H1 (cell line): ENCODE data around the gene ATP5ME. TPM values are rescaled to one million over a fixed set of nuclear protein-coding genes. Genes with fewer than 3 reads are reported as not detected.

Experiments used
- CTCF ChIA-PET: fragments of 300-600 bp; sonication (Branson Sonifier 250); formaldehyde crosslinking; loops from one replicate; lab custom pipeline; 2021; ENCODE audit not compliant: partially characterized antibody; lab: Charles Lee
- POLR2A ChIA-PET: fragments of 300-600 bp; sonication (Branson Sonifier 250); formaldehyde crosslinking; loops from one replicate; lab custom pipeline; 2021; ENCODE audit warnings: inconsistent platforms; ENCODE audit not compliant: partially characterized antibody; lab: Charles Lee
- DNase-seq, 2 experiments: peaks; one replicate each; pipeline versions ENCODE4 v3.0.0 to v3.0.0-alpha.2; 2010 to 2022; ENCODE audit warnings: low spot score in 2 of 2, low read depth in 1 of 2, mixed read lengths in 1 of 2
- FAIRE-seq: peaks from 2 replicates; lab custom pipeline; 2011; peaks lifted over from hg19 to GRCh38; lab: Jason Lieb, UNC
- H2AFZ ChIP-seq: 2 replicates; pipeline ENCODE4 v1.8.1; 2012; ENCODE audit warnings: low read length, inconsistent platforms
- H2AK5ac ChIP-seq: 2 replicates; pipeline ENCODE4 v1.6.1; 2013; ENCODE audit warnings: low read depth, low read length
- H2BK120ac ChIP-seq: replicated peaks from 2 replicates; pipeline ENCODE3; 2013; ENCODE audit warnings: low read depth, low read length, inconsistent platforms
- H2BK12ac ChIP-seq: 2 replicates; pipeline ENCODE4 v1.6.1; 2013; ENCODE audit warnings: low read depth, low read length
- H2BK15ac ChIP-seq: 2 replicates; pipeline ENCODE4 v1.6.1; 2013; ENCODE audit warnings: low read length
- H2BK20ac ChIP-seq: 2 replicates; pipeline ENCODE4 v1.6.1; 2013; ENCODE audit warnings: low read length
- H2BK5ac ChIP-seq: 2 replicates; pipeline ENCODE4 v1.6.1; 2013; ENCODE audit warnings: low read depth, low read length
- H3K14ac ChIP-seq: 2 replicates; pipeline ENCODE4 v1.6.1; 2013; ENCODE audit warnings: inconsistent platforms; ENCODE audit not compliant: insufficient read length
- H3K18ac ChIP-seq: 2 replicates; pipeline ENCODE4 v1.6.1; 2013; ENCODE audit warnings: low read length; ENCODE audit errors: extremely low read depth
- H3K23ac ChIP-seq: 2 replicates; pipeline ENCODE4 v1.6.1; 2013; ENCODE audit warnings: inconsistent platforms; ENCODE audit not compliant: insufficient read length
- H3K23me2 ChIP-seq: 2 replicates; pipeline ENCODE4 v1.6.1; 2013; ENCODE audit warnings: low read depth, low read length
- H3K27ac ChIP-seq: 2 replicates; pipeline ENCODE4 v1.6.1; 2011; ENCODE audit warnings: low read depth, low read length, inconsistent platforms
- H3K27me3 ChIP-seq, 4 experiments: replicated peaks in 1 of 4; 1 replicate in 1 of 4; 2 replicates in 3 of 4; pipeline versions ENCODE4 v1.6.1 to v1.8.1; 2011 to 2013; ENCODE audit warnings: low read length in 3 of 4, mild to moderate bottlenecking in 3 of 4, inconsistent platforms in 2 of 4, mixed read lengths in 2 of 4, moderate library complexity in 1 of 4; ENCODE audit not compliant: control insufficient read depth in 3 of 4, insufficient read depth in 3 of 4; ENCODE audit errors: extremely low read depth in 1 of 4
- H3K36me3 ChIP-seq, 4 experiments: 2 replicates each; pipeline versions ENCODE4 v1.6.1 to v1.8.1; 2011 to 2013; ENCODE audit warnings: mild to moderate bottlenecking in 4 of 4, low read length in 3 of 4, moderate library complexity in 2 of 4, control low read depth in 1 of 4, inconsistent platforms in 1 of 4; ENCODE audit not compliant: insufficient read depth in 4 of 4, control insufficient read depth in 2 of 4
- H3K4ac ChIP-seq: replicated peaks from 2 replicates; pipeline ENCODE3; 2013; ENCODE audit warnings: low read length, low read depth, mixed read lengths, inconsistent platforms; ENCODE audit not compliant: insufficient read length
- H3K4me1 ChIP-seq, 4 experiments: replicated peaks in 1 of 4; 1 replicate in 1 of 4; 2 replicates in 3 of 4; pipeline versions ENCODE4 v1.6.1 to v1.8.1; 2011 to 2013; ENCODE audit warnings: low read length in 3 of 4, inconsistent platforms in 2 of 4, mixed read lengths in 1 of 4; ENCODE audit not compliant: insufficient read depth in 4 of 4, control insufficient read depth in 3 of 4
- H3K4me2 ChIP-seq, 2 experiments: 2 replicates each; pipeline versions ENCODE4 v1.6.1 to v1.8.1; 2011 to 2013; ENCODE audit warnings: low read depth in 2 of 2, low read length in 2 of 2, control low read depth in 1 of 2, inconsistent platforms in 1 of 2, mild to moderate bottlenecking in 1 of 2; ENCODE audit not compliant: insufficient read depth in 1 of 2
- H3K4me3 ChIP-seq, 4 experiments: fragments of 200-600, 300-600 bp in 1 of 4; sonication (generic), shearing (Covaris generic), sonication (Bioruptor Twin) in 1 of 4; 2 replicates each; pipeline versions ENCODE4 v1.5.1 to v1.8.1; 2011 to 2016; ENCODE audit warnings: low read length in 4 of 4, low read depth in 3 of 4, control low read depth in 2 of 4, inconsistent platforms in 2 of 4, mild to moderate bottlenecking in 2 of 4, mixed read lengths in 1 of 4, moderate library complexity in 1 of 4; ENCODE audit not compliant: insufficient read depth in 2 of 4; ENCODE audit errors: extremely low read depth in 1 of 4
- H3K56ac ChIP-seq: replicated peaks from 2 replicates; pipeline ENCODE3; 2013; ENCODE audit warnings: low read depth, mild to moderate bottlenecking, mixed read lengths, low read length, inconsistent platforms; ENCODE audit not compliant: insufficient read length
- H3K79me1 ChIP-seq: 2 replicates; pipeline ENCODE4 v1.6.1; 2013; ENCODE audit warnings: low read depth, low read length, control low read depth
- H3K79me2 ChIP-seq, 2 experiments: 2 replicates each; pipeline versions ENCODE4 v1.6.1 to v1.8.1; 2012 to 2013; ENCODE audit warnings: low read length in 2 of 2, mild to moderate bottlenecking in 2 of 2, inconsistent platforms in 1 of 2; ENCODE audit not compliant: insufficient read depth in 2 of 2, control insufficient read depth in 1 of 2
- H3K9ac ChIP-seq, 4 experiments: replicated peaks in 1 of 4; 1 replicate in 1 of 4; 2 replicates in 3 of 4; pipeline versions ENCODE4 v1.6.1 to v1.8.1; 2011 to 2013; ENCODE audit warnings: low read depth in 3 of 4, low read length in 3 of 4, control low read depth in 2 of 4, mild to moderate bottlenecking in 2 of 4, moderate library complexity in 2 of 4, inconsistent platforms in 1 of 4; ENCODE audit errors: extremely low read depth in 1 of 4
- H3K9me3 ChIP-seq, 2 experiments: 2 replicates each; pipeline versions ENCODE4 v1.6.1 to v1.8.1; 2012 to 2013; ENCODE audit warnings: mild to moderate bottlenecking in 2 of 2, moderate library complexity in 2 of 2, control low read depth in 1 of 2, inconsistent platforms in 1 of 2, low read depth in 1 of 2, low read length in 1 of 2, mixed read lengths in 1 of 2; ENCODE audit not compliant: insufficient read depth in 2 of 2
- H4K20me1 ChIP-seq, 2 experiments: replicated peaks in 1 of 2; 2 replicates each; pipeline versions ENCODE3 to v1.8.1; 2011 to 2013; ENCODE audit warnings: inconsistent platforms in 2 of 2, low read length in 2 of 2, mild to moderate bottlenecking in 1 of 2; ENCODE audit not compliant: insufficient read depth in 2 of 2, control insufficient read depth in 1 of 2
- H4K5ac ChIP-seq: 2 replicates; pipeline ENCODE4 v1.6.1; 2013; ENCODE audit warnings: low read length, low read depth, mixed read lengths, inconsistent platforms; ENCODE audit not compliant: insufficient read length
- H4K8ac ChIP-seq: 2 replicates; pipeline ENCODE4 v1.8.0; 2013; ENCODE audit warnings: mild to moderate bottlenecking, moderate library complexity, low read length, inconsistent platforms; ENCODE audit not compliant: insufficient read depth; ENCODE audit errors: extremely low read depth
- H4K91ac ChIP-seq: replicated peaks from 2 replicates; pipeline ENCODE3; 2013; ENCODE audit warnings: low read length, mixed read lengths, inconsistent platforms; ENCODE audit not compliant: insufficient read length
- CBX5 ChIP-seq: fragments of 300-800, 300-1000 bp; sonication (generic); IDR thresholded peaks from 2 replicates; pipeline ENCODE4 v1.7.1; 2016; ENCODE audit warnings: antibody characterized with exemption, low read length, low read depth
- CEBPB ChIP-seq: IDR thresholded peaks from 2 replicates; pipeline ENCODE4 v1.6.1; 2012; ENCODE audit warnings: low read depth, low read length
- CTCF ChIP-seq, 3 experiments: IDR thresholded peaks; 1 replicate in 2 of 3; 2 replicates in 1 of 3; pipeline versions ENCODE4 v1.5.1 to v1.6.1; 2011; ENCODE audit warnings: low read length in 3 of 3, mild to moderate bottlenecking in 3 of 3, inconsistent platforms in 2 of 3, low read depth in 1 of 3, moderate library complexity in 1 of 3; ENCODE audit not compliant: insufficient read depth in 1 of 3; ENCODE audit errors: control extremely low read depth in 1 of 3
- JUND ChIP-seq: IDR thresholded peaks from 2 replicates; pipeline ENCODE4 v1.6.1; 2011; ENCODE audit warnings: mild to moderate bottlenecking, improper control_type of control experiment, low read length
- MAFK ChIP-seq: IDR thresholded peaks from 2 replicates; pipeline ENCODE4 v1.6.1; 2012; ENCODE audit warnings: low read depth, mild to moderate bottlenecking, improper control_type of control experiment, low read length
- PHF8 ChIP-seq: fragments of 200-600 bp; sonication (generic); conservative IDR thresholded peaks from 2 replicates; pipeline ENCODE4 v1.7.1; 2012; ENCODE audit warnings: low read depth, mild to moderate bottlenecking, inconsistent platforms, low read length, moderate library complexity
- POLR2A ChIP-seq, 2 experiments: IDR thresholded peaks; 1 replicate in 1 of 2; 2 replicates in 1 of 2; pipeline ENCODE4 v1.6.1; 2011; ENCODE audit warnings: low read depth in 2 of 2, low read length in 2 of 2, mild to moderate bottlenecking in 2 of 2; ENCODE audit errors: control extremely low read depth in 1 of 2
- SAP30 ChIP-seq: fragments of 300-600 bp; sonication (generic); IDR thresholded peaks from 2 replicates; pipeline ENCODE4 v1.7.1; 2012; ENCODE audit warnings: low read length, moderate library complexity, mild to moderate bottlenecking, inconsistent platforms; ENCODE audit not compliant: insufficient read depth, insufficient replicate concordance
- SRF ChIP-seq: IDR thresholded peaks from 2 replicates; pipeline ENCODE4 v1.6.1; 2011; ENCODE audit warnings: mild to moderate bottlenecking, low read depth, low read length, moderate library complexity
- WGBS, 2 experiments: shearing (Covaris generic) in 1 of 2; methylation state at CpG; one replicate each; pipeline versions ENCODE4 v1.1.6 to v1.1.7; 2013 to 2015; ENCODE audit warnings: low lambda C conversion rate in 2 of 2, mixed read lengths in 2 of 2, inconsistent platforms in 1 of 2, low coverage in 1 of 2, missing lambda C conversion rate in 1 of 2; ENCODE audit not compliant: insufficient replicate concordance in 2 of 2, insufficient coverage in 1 of 2, insufficient read length in 1 of 2; ENCODE audit errors: extremely low coverage in 1 of 2, missing lambda C conversion rate in 1 of 2; 5-methylcytosine and 5-hydroxymethylcytosine counted together
- polyA plus RNA-seq, 7 experiments: library from polyadenylated mRNA; depleted of rRNA in 3 of 7; stranded (reverse) in 5 of 7; unstranded in 2 of 7; fragments of >200 nt in 5 of 7; fragments of 200-250 nt in 2 of 7; gene quantifications; 1 replicate in 5 of 7; 2 replicates in 1 of 7; 4 replicates in 1 of 7; pipeline versions ENCODE4 v1.2.1 to v1.2.3, GENCODE V29; 2011 to 2013; ENCODE audit warnings: missing spikeins in 2 of 7, mixed read lengths in 2 of 7
- total RNA-seq: library from RNA; stranded (reverse); fragmentation: NEBNext Ultra II Directional; extraction: Animal tissue kit (Norgen Biotek cat#: 25700); gene quantifications from 2 replicates; pipeline ENCODE4 v1.2.1, GENCODE V29; 2021

The ATP5ME gene
- total and polyA plus RNA-seq, 2 of the 8 experiments (the other 6 are each of a cell fraction or from before 2014, with no cell fraction given) = 375 to 450 TPM

- Histone ChIP-seq H3K9ac (no peak overlapping the region), H2BK20ac (no peak overlapping the region), H3K23ac (no peak overlapping the region), H4K91ac (no peak overlapping the region), H3K4me1 (peaks cover 0 to 5% (median 0%) of the 10 kb centered on the region in 4 experiments; a peak in 1 of 7 replicates), H2BK5ac (no peak overlapping the region), H3K4me2 (no peak overlapping the region), H3K56ac (no peak overlapping the region), H4K20me1 (no peaks in the 10 kb centered on the region), H4K8ac (no peak overlapping the region), H3K9me3 (no peaks in the 10 kb centered on the region), H3K79me2 (no peaks in the 10 kb centered on the region), H3K23me2 (no peaks in the 10 kb centered on the region), H2BK15ac (no peak overlapping the region), H3K4ac (no peak overlapping the region), H2BK12ac (no peak overlapping the region), H3K14ac (no peak overlapping the region), H3K79me1 (no peaks in the 10 kb centered on the region), H3K27me3 (peaks cover 0 to 11% (median 0%) of the 10 kb centered on the region in 4 experiments; a peak in 2 of 7 replicates), H2AFZ (no peak overlapping the region), H3K18ac (no peak overlapping the region), H3K36me3 (no peaks in the 10 kb centered on the region), H3K27ac (no peak overlapping the region), H3K4me3 (no peak overlapping the region), H2AK5ac (no peak overlapping the region), H2BK120ac (no peak overlapping the region), H4K5ac (no peak overlapping the region)
- DNase-seq (no peak), FAIRE-seq (no peak)
- POLR2A ChIA-PET = interaction anchor here (1.4 to 1.5 kb wide), 2 partner anchors 24 to 177 kb away, joined by 3 to 4 read pairs; partner anchors contain the start of genes ATP5ME and MYL5
- CTCF ChIA-PET = no interaction called here
- WGBS, 2 experiments = 89% methylated on average over 14 of the region's 18 CpGs; no CpG with 5 or more reads in 1 of the 2 experiments
- TF ChIP-seq SAP30 (no peak), CEBPB (no peak), CTCF (IDR thresholded peaks at IDR 0.05; ENCODE audit: control extremely low read depth in 1 of 3, insufficient read depth in 1 of 3, low read depth in 1 of 3, low read length in 3 of 3) (no peak), SRF (no peak), CBX5 (no peak), MAFK (no peak), POLR2A (IDR thresholded peaks at IDR 0.05; ENCODE audit: control extremely low read depth in 1 of 2, low read depth in 2 of 2, low read length in 2 of 2) (no peak), PHF8 (no peak), JUND (no peak)
Measured at GRCh38 chr4:650461-650860, 23.6 kb downstream of the ATP5ME start.
